DOHH2 (cell line): ENCODE data around the gene BICC1.

Experiments
- H3F3A ChIP-seq: fragments of 200-600 bp; sonication (generic), shearing (Covaris generic); 2 replicates; pipeline ENCODE4 v1.6.0; 2016; ENCODE audit warnings: antibody characterized with exemption, mild to moderate bottlenecking; ENCODE audit not compliant: control insufficient read depth, insufficient read depth
- H3K27ac ChIP-seq: fragments of 200-600 bp; sonication (generic); 2 replicates; pipeline ENCODE4 v1.5.1; 2014; ENCODE audit warnings: low read depth, mild to moderate bottlenecking, low read length, moderate library complexity
- H3K27me3 ChIP-seq: fragments of 200-600 bp; sonication (generic); 2 replicates; pipeline ENCODE4 v1.6.1; 2014; ENCODE audit warnings: mild to moderate bottlenecking, low read length, mixed read lengths; ENCODE audit not compliant: control insufficient read depth
- H3K36me3 ChIP-seq: fragments of 200-600 bp; sonication (generic); 2 replicates; pipeline ENCODE4 v1.6.1; 2014; ENCODE audit warnings: mild to moderate bottlenecking, low read length, moderate library complexity, mixed read lengths; ENCODE audit not compliant: control insufficient read depth
- H3K4me1 ChIP-seq: fragments of 200-600 bp; sonication (generic); 2 replicates; pipeline ENCODE4 v1.6.1; 2014; ENCODE audit warnings: mild to moderate bottlenecking, low read length, mixed read lengths; ENCODE audit not compliant: control insufficient read depth
- H3K4me2 ChIP-seq: fragments of 200-600 bp; sonication (generic); 2 replicates; pipeline ENCODE4 v1.6.0; 2014; ENCODE audit warnings: mild to moderate bottlenecking, low read length, moderate library complexity
- H3K4me3 ChIP-seq: fragments of 200-600 bp; sonication (generic); 2 replicates; pipeline ENCODE4 v1.5.1; 2014; ENCODE audit warnings: mild to moderate bottlenecking, low read length, mixed read lengths
- H3K79me2 ChIP-seq: fragments of 200-600 bp; sonication (generic); 2 replicates; pipeline ENCODE4 v1.6.1; 2014; ENCODE audit warnings: mild to moderate bottlenecking, low read length, mixed read lengths; ENCODE audit not compliant: control insufficient read depth
- H3K9me2 ChIP-seq: fragments of 200-600 bp; sonication (generic); replicated peaks from 2 replicates; pipeline ENCODE4 v1.6.1; 2014; ENCODE audit warnings: mild to moderate bottlenecking, low read length, mixed read lengths; ENCODE audit not compliant: control insufficient read depth
- H3K9me3 ChIP-seq: fragments of 200-600 bp; sonication (generic); 2 replicates; pipeline ENCODE4 v1.6.1; 2014; ENCODE audit warnings: antibody characterized with exemption, low read length, mixed read lengths; ENCODE audit not compliant: control insufficient read depth, insufficient read depth
- H4K20me1 ChIP-seq: fragments of 200-600 bp; sonication (generic); 2 replicates; pipeline ENCODE4 v1.6.0; 2014; ENCODE audit warnings: low read depth, mild to moderate bottlenecking, antibody characterized with exemption, low read length, moderate library complexity; ENCODE audit not compliant: control insufficient read depth, insufficient read depth
- EZH2phosphoT487 ChIP-seq: fragments of 200-600 bp; sonication (generic); IDR thresholded peaks from 2 replicates; pipeline ENCODE4 v1.6.1; 2017; ENCODE audit warnings: borderline replicate concordance, mild to moderate bottlenecking, antibody characterized with exemption, low read length, moderate library complexity, mixed read lengths
- TF ChIP-seq, protein P1 (sequence below): fragments of 200-600 bp; sonication (generic); IDR thresholded peaks from one replicate; pipeline ENCODE4 v1.5.1; 2014; ENCODE audit warnings: antibody characterized with exemption, mild to moderate bottlenecking, low read depth, low read length; ENCODE audit not compliant: poor library complexity, severe bottlenecking

BICC1 gene

DNA sequence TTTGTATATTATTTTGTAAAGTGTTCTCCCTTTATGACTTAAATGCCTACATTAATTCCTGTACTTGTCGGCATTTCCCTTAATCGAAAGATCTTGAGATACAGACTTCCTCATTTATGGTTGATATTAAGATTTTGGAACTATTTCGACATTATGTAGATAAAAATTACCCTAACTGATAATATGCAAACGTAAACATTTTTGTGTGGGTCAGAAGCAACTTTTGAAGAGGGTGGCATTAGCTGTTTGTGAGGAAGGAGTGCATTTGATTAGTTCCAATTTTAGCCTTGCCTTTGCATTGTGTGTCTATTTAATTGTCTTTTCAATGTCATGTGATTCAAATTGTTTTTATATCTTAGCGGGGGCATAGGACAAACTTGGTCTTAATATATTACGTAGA, 114.7 kb downstream of the BICC1 start:
- Histone ChIP-seq H3K9me2 (no peaks in the 10 kb centered on the region), H4K20me1 (no peaks in the 10 kb centered on the region), H3K36me3 (no peaks in the 10 kb centered on the region), H3K79me2 (no peaks in the 10 kb centered on the region), H3K4me3 (no peak overlapping the region), H3K27me3 (no peaks in the 10 kb centered on the region), H3K9me3 (no peaks in the 10 kb centered on the region), H3K4me2 (no peak overlapping the region), H3K27ac (no peak overlapping the region), H3F3A (no peaks in the 10 kb centered on the region), H3K4me1 (no peaks in the 10 kb centered on the region)
- TF ChIP-seq, protein P1, sequence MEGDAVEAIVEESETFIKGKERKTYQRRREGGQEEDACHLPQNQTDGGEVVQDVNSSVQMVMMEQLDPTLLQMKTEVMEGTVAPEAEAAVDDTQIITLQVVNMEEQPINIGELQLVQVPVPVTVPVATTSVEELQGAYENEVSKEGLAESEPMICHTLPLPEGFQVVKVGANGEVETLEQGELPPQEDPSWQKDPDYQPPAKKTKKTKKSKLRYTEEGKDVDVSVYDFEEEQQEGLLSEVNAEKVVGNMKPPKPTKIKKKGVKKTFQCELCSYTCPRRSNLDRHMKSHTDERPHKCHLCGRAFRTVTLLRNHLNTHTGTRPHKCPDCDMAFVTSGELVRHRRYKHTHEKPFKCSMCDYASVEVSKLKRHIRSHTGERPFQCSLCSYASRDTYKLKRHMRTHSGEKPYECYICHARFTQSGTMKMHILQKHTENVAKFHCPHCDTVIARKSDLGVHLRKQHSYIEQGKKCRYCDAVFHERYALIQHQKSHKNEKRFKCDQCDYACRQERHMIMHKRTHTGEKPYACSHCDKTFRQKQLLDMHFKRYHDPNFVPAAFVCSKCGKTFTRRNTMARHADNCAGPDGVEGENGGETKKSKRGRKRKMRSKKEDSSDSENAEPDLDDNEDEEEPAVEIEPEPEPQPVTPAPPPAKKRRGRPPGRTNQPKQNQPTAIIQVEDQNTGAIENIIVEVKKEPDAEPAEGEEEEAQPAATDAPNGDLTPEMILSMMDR = no peak
- no peak for TF ChIP-seq EZH2phosphoT487

DNA sequence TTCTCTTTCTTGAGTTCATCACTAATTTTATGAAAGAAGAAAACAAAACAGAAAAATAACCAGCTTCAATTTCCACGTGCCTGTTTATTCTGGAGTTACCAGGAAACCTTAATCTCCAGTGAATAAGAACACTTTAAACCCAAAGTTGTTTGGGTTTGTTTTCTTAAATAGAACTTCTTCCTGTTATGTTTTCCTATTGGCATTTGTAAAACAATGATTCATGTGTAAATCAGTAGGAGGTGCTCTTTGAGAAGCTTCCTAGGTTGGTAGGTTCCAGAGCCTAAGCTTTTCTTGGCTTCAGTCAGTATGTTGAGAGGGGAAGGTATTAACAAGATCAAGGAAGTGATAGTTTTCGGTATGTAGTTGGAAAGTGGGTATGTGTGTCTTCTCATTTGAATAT, 119.0 kb downstream of the BICC1 start:
- Histone ChIP-seq H3F3A (no peaks in the 10 kb centered on the region), H3K4me1 (no peaks in the 10 kb centered on the region), H3K27ac (no peak overlapping the region), H3K79me2 (no peaks in the 10 kb centered on the region), H3K9me2 (no peaks in the 10 kb centered on the region), H3K9me3 (no peaks in the 10 kb centered on the region), H4K20me1 (no peaks in the 10 kb centered on the region), H3K4me2 (no peak overlapping the region), H3K36me3 (no peaks in the 10 kb centered on the region), H3K4me3 (no peak overlapping the region), H3K27me3 (no peaks in the 10 kb centered on the region)
- TF ChIP-seq, protein P1 = no peak
- TF ChIP-seq EZH2phosphoT487 = no peak

DNA sequence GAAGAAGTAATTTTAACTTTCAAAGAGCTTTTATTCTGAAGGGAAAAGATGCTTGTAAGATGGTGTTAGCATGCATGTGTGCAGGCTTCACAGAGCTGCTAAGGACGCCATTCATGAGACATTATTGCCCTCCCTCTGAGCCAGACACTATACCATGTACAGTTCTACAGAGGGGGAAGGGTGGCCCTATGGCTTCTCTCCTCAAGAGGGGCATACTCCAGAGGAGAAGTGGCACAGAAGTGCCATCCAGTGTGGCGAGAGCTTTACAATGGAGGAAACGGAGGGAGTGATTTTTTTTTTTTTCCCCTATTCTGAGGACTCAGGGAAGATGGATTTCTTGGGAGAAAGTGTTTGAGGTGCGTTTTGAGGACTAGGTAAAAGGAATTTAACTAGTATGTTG, 119.5 kb downstream of the BICC1 start:
- no peak overlapping the region for H3K4me3 ChIP-seq
- no peaks in the 10 kb centered on the region for H3K27me3 ChIP-seq
- no peaks in the 10 kb centered on the region for H3K9me2 ChIP-seq
- no peaks in the 10 kb centered on the region for H3F3A ChIP-seq
- no peak overlapping the region for H3K4me2 ChIP-seq
- TF ChIP-seq, protein P1 = no peak
- TF ChIP-seq EZH2phosphoT487 = no peak
- H3K27ac ChIP-seq = no peak overlapping the region
- no peaks in the 10 kb centered on the region for H4K20me1 ChIP-seq
- H3K9me3 ChIP-seq = no peaks in the 10 kb centered on the region
- no peaks in the 10 kb centered on the region for H3K79me2 ChIP-seq
- H3K4me1 ChIP-seq = no peaks in the 10 kb centered on the region
- H3K36me3 ChIP-seq = no peaks in the 10 kb centered on the region

DNA sequence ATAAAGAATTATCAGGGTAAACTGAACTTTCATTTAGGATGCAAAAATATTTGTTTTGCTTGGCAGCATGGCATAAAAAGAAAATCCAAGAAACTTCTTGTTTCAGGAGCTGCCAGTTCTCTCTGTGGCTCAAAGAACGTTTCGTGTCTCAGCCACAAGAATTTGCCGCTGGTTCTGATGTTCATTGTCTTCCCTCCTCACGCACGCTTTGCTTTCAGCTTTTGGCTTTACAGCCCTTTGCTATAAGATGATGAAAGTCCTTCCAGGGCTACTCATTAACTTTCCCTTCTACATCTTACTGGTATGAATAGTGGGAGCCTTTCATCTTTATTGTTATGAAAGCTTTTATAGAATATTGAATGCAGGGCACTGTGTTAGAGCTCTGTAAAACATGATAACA, 124.7 kb downstream of the BICC1 start:
- no peak overlapping the region for H3K27ac ChIP-seq
- H3K9me2 ChIP-seq = no peaks in the 10 kb centered on the region
- no peaks in the 10 kb centered on the region for H3K9me3 ChIP-seq
- no peak for TF ChIP-seq EZH2phosphoT487
- TF ChIP-seq, protein P1 = no peak
- H3K27me3 ChIP-seq = no peaks in the 10 kb centered on the region
- no peak overlapping the region for H3K4me3 ChIP-seq
- no peak overlapping the region for H3K4me2 ChIP-seq
- H4K20me1 ChIP-seq = no peaks in the 10 kb centered on the region
- H3K4me1 ChIP-seq = no peaks in the 10 kb centered on the region
- H3K36me3 ChIP-seq = no peaks in the 10 kb centered on the region
- H3K79me2 ChIP-seq = no peaks in the 10 kb centered on the region
- H3F3A ChIP-seq = no peaks in the 10 kb centered on the region
